Neural progenitor cell (in vitro differentiated cells): ENCODE results near the gene MINDY4.

Experiments used
- EZH2 ChIP-seq: fragments of 200-600 bp; sonication (generic); IDR thresholded peaks from 2 replicates; pipeline ENCODE4 v1.6.1; 2017; ENCODE audit warnings: antibody characterized with exemption, mild to moderate bottlenecking, moderate library complexity
- EZH2phosphoT487 ChIP-seq: fragments of 200-600 bp; sonication (generic); IDR thresholded peaks from 2 replicates; pipeline ENCODE4 v1.6.1; 2017; ENCODE audit warnings: antibody characterized with exemption
- TF ChIP-seq, protein P1 (sequence below): fragments of 200-600 bp; sonication (generic); IDR thresholded peaks from 2 replicates; pipeline ENCODE4 v1.5.1; 2017; ENCODE audit warnings: antibody characterized with exemption, mild to moderate bottlenecking

DNA sequence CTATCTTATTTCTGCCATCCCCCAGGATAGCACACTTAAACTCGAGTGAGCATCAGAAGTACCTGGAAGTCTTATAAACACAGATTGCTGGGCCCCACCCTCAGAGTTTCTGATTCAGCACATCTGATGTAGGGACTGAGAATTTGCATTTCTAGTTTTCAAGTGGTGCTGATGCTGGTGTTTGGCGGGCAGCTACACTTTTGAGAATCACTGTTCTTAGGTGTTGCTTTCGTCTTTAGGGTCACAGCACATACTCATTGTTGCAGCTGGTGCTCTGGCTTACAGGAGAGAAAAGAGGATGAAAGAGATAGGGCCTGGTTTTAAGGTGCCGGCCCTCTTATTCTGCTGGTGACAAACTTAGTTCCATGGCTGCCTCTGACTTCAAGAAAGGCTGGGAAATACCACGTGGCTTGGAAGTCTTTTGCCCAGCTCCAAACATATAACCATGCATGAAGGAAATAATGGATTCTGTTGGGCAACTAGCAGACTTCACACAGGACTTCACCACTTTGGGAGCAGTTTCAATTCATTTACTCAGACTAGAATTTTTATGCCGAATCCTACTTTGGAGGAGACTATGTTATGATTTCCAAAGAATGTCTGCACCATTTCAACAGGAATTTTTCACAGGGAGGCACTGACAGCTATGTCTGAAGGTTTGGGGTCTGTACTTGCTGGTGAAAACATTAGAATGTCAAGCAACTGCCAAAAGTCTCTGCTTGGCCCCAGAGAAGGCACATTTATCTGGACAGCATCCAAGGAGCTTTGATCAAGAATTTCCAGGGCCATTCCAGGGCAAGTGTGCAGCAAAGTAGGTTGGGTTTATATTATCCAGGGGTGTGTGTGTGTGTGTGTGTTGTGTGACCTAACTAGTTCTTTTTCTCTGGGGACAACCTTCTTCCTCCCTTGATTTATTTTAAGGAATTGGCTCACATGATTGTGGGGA is 6.9 kb upstream of the MINDY4 start:
- TF ChIP-seq, protein P1, sequence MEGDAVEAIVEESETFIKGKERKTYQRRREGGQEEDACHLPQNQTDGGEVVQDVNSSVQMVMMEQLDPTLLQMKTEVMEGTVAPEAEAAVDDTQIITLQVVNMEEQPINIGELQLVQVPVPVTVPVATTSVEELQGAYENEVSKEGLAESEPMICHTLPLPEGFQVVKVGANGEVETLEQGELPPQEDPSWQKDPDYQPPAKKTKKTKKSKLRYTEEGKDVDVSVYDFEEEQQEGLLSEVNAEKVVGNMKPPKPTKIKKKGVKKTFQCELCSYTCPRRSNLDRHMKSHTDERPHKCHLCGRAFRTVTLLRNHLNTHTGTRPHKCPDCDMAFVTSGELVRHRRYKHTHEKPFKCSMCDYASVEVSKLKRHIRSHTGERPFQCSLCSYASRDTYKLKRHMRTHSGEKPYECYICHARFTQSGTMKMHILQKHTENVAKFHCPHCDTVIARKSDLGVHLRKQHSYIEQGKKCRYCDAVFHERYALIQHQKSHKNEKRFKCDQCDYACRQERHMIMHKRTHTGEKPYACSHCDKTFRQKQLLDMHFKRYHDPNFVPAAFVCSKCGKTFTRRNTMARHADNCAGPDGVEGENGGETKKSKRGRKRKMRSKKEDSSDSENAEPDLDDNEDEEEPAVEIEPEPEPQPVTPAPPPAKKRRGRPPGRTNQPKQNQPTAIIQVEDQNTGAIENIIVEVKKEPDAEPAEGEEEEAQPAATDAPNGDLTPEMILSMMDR, result no peak
- TF ChIP-seq EZH2phosphoT487 (no peak), EZH2 (no peak)
